VCaP (cell line): ENCODE data around the gene ARID5A.

Experiments
- H3K27ac ChIP-seq: fragments of 450-650 bp; 2 replicates; pipeline ENCODE4 v1.5.1; 2017
- TF ChIP-seq, protein P1 (sequence below): fragments of 450-650 bp; conservative IDR thresholded peaks from 2 replicates; pipeline ENCODE4 v1.5.1; 2017; ENCODE audit warnings: mild to moderate bottlenecking, moderate library complexity

The ARID5A gene

DNA sequence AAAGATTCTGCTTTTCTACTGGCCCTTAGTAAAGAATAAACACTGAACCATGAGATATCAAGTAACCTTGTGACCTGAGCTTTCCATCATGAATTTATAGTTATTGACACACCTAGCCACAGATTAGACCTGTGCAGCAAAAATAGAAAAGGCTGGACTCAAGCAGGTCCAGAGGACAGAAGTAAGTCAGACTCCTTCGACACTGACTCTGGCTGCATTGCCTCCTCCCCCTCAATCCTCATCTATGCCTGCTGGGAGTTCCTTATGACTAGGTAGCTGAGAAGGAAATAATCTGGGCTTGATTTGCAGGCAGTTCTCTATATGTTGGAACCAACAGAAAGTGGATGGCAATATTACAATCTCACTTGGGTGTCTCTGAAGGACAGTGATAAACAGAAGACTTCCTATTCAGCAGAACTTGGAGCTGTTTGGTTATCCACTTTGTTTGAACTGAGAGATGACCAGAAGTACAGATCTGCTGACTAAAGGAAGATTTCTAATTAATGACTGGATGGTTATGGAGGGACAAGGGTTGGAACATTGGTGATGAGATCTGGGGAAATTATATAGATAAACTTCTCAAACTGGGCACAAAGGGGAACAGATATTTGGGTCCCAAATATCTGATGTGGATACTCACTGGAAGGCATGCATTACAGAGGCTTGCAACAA, 39.4 kb downstream of the ARID5A start:
- TF ChIP-seq, protein P1, sequence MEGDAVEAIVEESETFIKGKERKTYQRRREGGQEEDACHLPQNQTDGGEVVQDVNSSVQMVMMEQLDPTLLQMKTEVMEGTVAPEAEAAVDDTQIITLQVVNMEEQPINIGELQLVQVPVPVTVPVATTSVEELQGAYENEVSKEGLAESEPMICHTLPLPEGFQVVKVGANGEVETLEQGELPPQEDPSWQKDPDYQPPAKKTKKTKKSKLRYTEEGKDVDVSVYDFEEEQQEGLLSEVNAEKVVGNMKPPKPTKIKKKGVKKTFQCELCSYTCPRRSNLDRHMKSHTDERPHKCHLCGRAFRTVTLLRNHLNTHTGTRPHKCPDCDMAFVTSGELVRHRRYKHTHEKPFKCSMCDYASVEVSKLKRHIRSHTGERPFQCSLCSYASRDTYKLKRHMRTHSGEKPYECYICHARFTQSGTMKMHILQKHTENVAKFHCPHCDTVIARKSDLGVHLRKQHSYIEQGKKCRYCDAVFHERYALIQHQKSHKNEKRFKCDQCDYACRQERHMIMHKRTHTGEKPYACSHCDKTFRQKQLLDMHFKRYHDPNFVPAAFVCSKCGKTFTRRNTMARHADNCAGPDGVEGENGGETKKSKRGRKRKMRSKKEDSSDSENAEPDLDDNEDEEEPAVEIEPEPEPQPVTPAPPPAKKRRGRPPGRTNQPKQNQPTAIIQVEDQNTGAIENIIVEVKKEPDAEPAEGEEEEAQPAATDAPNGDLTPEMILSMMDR: no peak
- peak overlapping the region; percentile 71 for H3K27ac ChIP-seq

DNA sequence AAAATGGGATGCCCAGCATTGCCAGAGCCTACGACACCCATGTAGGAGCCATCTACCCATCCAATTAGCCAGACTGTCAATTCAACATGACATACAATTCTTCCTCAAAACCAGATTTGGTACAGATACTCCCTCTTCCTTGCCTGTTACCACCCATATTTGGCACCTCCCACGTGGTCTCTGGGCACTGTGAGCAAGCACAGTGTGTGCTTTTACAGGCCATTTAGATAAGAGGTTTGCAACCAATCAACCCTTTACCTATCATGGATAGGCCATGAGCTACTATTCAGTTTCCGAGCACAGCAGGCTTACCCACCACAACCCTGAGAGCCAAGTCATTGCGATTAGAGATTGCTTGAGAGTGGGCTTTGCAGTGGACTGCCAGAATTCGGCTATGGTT, 40.9 kb downstream of the ARID5A start:
- H3K27ac ChIP-seq: peak overlapping the region; percentile 71; the same call in 1 of the 2 replicates
- TF ChIP-seq, protein P1: no peak

DNA sequence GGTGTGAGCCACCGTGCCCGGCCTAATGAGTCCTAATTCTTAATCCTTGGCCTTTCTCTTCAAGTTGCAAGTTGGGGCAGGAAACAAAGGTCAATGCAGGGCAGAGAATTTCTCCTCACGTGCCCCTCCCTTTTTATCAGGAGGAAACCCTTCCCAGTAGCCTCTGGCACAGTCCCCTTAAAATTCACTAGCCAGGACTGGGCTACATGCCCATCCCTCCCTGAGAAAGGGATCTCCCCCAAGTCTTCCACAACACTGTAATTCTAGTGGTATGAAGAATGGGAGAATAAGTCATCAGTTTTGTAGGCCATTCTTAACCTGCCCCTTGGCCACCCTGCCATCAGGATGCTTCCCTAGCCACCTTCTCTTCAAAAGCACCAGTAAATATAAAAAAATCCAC, 42.2 kb downstream of the ARID5A start:
- TF ChIP-seq, protein P1: no peak
- no peak overlapping the region for H3K27ac ChIP-seq

DNA sequence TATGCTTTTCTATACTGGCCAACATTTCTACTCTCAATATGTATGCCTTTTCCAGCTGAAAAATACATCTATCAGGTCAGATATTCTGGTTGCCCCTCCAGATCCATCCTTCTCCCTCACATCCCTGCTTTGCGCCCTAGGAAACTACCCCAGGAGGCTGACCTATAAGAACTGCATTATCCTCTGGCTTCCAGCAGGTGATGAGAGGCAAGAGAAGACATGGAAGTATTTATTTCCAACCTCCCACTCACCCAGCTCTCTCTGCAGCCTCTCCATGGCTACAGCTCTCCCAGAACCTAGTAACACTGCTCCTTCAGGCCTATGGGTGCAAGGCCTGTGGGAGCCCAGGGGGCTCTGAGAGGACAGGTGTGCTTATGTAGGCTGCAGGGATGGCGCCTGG, 42.9 kb downstream of the ARID5A start:
- no peak overlapping the region for H3K27ac ChIP-seq
- TF ChIP-seq, protein P1: no peak

DNA sequence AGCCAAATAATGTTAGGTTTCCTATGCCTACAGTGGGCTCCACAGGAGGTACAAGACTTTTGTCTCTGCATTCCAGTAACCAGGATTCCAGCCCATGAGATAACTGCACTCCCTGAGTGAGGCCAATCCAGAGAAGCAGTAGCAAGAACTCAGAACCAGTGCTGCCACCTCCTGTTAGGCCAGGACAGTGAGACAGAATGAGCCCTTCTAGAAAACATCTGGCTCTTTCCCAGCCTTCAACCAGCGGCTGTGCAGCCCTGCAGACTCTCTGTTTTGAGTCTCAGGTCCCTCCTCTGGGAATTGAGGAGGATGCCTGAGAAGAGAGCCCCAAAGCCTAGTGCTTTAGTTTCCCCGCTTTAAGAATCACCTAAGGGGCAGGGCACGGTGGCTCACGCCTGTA, 44.2 kb downstream of the ARID5A start:
- H3K27ac ChIP-seq: no peak overlapping the region
- TF ChIP-seq, protein P1: no peak

DNA sequence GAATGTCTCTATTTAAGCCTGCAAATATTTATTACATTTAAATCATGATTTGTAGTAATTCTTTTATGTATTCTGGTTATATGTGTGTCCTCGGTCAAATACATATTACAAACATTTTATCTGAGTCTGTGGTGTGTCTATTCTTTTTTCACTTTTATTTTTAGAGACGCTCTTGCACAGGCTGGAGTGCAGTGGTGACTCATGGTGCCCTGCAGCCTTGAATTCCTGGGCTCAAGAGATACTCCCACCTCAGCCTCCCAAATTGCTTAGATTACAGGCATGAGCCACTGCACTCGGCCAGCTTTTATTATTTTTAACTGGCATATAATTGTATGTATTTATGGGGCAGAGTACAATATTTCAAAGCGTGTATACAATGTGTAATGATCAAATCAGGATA, 47.5 kb downstream of the ARID5A start:
- TF ChIP-seq, protein P1: no peak
- H3K27ac ChIP-seq: no peak overlapping the region

DNA sequence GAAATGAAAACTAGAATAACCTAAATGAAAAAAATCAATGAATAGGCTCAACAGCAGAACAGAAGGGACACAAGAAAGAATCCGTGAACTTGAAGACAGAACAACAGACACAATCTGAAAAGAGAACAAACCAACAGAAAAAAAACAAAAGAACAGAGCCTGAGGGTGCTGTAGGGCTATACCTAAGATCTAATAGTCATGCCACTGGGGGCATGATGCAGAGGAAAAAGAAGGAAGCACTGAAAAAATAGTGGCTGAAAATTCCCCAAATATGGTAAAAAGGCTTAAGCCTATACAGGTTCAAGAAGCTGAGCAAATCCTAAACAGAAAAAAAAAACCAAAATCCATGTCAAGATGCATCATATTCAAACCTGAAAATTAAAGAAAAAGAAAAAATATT, 51.3 kb downstream of the ARID5A start:
- no peak overlapping the region for H3K27ac ChIP-seq
- TF ChIP-seq, protein P1: no peak
